Renal cortex interstitium (tissue), 11 donors: ENCODE data around the gene PDE8A. TPM values are rescaled to one million over a fixed set of nuclear protein-coding genes. Genes with fewer than 3 reads are reported as not detected.

ENCODE experiments used
- DNase-seq, 11 donors: peaks; one replicate each; pipeline ENCODE4 v3.0.0-alpha.2; 2013; ENCODE audit warnings: low read depth in 9 of 11, low spot score in 4 of 11; ENCODE audit errors: extremely low read depth in 1 of 11
- polyA plus RNA-seq, 3 donors: library from polyadenylated mRNA; unstranded; fragments of 120-200 nt; gene quantifications; one replicate each; pipeline ENCODE4 v1.2.1, GENCODE V29; 2013; ENCODE audit not compliant: insufficient read length in 3 of 3

PDE8A gene
- polyA plus RNA-seq, 3 donors: 39.1 to 82.9 (median 48.5) TPM

DNA sequence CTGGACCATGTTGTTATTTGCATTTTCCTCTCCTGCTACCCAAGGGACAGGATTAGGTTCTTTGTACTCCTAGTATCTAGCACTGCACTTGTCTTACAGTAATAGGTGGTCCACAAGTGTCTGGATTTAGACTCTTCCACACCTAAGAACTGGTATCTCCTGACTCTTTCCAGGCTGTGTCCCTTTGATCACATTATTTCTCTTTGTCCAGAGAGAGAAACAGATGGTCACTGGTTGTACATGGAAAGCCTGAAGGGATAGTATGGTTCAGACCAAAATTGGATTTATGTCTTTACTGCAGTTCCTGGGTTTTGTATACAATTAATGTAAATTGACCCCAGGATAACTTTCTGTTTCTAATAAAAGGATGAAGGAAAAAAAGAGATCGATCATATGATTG is 64.0 kb downstream of the PDE8A start:
- DNase-seq: no peak

DNA sequence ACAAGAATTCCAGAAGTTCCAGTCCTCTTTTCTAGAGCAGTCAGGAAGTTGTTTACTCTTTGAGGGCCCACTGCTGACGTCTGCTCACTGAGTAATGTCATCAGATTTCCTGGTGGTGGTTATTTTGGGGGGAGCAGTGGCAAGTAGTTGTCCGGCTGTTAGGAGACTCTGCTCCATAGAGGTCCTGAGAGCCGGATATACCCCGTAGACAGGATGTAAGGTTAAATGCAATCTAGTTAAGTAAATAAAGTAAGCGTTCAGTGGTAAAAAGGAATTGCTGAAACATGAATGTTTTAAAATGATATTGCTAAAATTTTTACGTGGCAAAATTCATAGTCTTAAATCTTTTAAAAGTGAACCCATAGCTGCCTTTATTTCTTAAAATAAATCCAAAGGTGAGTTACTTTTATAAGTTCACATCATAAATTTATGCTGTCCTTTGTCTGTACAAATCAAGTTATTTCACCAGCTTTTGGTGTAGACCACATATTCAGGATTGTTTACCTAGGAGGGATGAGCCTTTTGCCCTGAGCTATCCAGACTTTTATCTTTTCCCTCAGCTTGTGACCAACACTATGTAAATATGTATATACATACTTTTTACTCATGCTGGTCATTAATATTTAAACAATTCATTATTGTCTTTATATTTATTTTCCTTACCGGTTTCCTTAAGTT is 65.8 kb downstream of the PDE8A start:
- peak in 6 of 11 donors; percentile 28 to 64 (median 52) for DNase-seq

DNA sequence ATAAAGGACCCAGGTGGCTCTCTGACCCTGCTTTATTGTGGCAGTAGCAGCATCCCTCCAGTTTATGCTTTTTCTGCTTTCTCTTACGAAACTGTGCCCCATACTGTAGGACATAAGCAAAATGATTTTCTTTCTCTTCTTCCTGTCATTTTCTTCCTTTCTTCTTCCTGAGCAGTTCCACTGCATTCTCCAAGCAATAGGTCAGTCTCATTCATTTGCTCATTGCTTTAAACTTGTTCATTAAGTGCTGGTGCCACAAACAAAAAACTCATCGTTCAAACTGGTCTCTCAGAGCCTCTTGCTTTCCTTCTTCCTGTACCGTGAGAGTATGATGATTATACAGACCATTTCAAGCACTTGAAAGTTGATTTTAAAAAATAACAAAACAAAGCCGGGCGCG is 66.8 kb downstream of the PDE8A start:
- no peak for DNase-seq

DNA sequence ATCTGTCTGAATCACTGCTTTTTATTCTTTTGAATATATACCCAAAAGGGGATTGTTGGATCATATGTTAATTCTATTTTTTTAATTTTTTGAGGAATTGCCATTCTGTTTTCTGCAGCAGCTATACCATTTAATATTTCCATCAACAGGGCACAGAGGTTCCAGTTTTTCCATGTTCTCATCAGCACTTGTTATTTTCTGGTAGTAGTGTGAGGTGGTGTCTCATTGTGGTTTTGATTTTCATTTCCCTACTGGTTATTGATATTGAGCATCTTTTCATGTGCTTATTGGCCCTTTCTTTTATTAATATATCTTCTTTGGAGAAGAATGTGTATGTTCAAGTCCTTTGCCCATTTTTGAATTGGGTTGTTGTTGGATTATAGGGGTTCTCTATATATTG is 68.1 kb downstream of the PDE8A start:
- no peak for DNase-seq

DNA sequence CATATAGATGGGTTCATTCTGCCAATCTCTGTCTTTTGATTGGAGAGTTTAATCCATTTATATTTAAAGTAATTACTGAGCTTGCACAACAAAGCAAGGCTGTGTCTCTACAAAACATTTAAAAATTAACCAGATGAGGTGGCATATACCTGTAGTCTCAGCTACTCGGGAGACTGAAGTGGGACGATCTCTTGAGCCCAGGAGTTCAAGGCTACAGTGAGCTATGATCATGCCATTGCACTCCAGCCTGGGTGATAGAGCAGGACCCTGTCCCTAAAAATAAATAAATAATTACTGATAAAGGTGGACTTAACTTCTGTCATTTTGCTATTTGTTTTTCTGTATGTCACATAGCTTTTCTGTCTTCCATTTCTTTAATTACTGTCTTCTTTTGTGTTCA is 78.1 kb downstream of the PDE8A start:
- no peak for DNase-seq

DNA sequence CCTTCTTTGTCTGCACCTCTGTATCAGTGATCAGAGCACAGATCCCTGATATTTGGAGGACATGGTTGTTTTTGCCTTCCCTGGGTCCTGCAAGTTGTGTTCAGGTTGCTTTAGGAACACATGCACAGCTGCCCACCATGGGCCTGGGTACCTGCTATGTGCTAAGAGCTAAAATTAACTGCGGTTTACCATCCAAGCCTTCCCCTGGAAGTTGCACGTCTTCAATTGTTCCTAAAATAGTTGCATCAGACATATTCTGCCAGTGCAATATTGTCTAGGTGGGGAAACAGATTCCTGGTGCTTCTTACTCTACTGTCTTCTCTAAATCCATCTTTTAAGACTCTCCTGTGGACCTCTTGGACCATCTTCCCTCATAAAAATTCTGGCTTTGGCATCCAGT is 80.9 kb downstream of the PDE8A start:
- no peak for DNase-seq

DNA sequence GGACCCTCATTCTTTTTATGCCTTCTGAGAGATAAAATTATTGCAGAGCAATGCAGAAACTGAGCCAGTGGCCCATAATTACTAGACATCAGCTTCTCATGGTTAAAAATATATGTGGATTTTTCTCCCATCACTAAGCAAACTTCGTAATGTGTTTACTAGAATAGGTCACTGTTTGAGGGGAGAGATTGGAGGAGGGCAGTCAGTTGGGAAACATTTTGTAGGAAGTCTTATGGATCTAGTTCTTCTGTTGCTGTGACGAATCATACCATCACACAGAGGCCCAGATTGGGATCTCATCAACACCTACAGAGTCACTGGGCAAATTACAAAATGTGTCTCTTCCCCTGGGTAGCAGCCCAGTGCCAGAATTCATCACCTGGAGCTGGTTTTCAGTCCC is 81.4 kb downstream of the PDE8A start:
- no peak for DNase-seq

DNA sequence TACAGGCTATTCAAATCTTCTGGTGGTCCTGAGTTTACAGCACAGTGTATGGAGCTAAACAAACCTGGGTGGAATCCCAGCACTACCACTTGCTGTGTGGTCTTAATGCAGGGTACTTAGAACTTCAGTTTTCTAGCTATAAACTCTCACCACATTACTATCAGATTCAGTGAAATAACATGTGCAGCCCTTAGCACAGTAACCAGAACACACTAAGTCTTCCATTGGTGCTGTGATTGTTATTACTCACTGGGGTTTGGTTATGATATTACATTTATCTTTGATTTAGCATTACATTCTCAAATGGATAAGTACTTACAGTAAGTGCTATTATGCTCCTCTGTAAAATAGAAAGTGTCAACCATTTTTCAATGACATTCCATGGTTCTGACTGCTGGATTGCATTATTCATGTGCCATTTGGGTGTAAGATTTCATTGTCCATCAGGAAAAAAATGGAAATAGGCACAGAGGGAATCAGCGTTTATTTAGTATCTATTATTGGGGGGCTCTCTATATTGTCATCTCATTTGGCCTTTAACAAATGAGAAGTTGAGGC is 81.9 kb downstream of the PDE8A start:
- DNase-seq: no peak

DNA sequence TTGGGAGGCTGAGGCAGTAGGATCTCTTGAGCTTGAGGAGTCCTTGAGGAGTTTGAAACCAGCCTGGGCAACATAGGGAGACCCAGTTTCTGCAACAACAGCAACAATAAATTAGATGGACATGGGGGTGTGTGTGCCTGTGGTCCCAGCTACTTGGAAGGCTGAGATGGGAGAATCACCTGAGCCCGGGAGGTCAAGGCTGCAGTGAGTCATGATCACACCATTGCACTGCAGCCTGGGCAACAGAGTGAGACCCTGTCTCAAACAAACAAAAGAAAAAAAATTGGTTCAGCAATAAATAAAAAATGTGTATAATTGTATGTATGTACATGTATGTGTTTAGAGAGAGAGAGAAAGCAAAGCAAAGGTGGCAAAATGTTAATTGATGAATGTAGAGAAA is 83.1 kb downstream of the PDE8A start:
- DNase-seq: no peak

DNA sequence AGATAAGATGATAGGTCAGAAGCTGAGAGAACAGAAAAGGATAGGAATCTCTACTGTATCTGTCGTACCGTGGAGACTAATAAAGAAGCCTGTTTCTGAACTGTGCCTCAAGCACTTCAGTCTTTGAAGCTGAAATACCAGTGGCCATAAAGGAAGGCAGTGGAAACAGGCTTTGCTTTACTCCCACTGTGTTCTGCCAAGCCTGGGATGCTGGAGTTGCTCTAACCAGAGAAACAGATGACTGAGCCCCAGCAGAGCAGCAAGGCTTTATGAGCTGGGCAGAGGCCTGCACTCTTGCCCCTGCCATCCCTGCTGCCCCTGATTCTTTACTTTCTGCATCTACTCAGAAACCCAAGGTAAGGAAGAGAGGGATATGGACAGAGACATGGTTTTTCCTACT is 89.4 kb downstream of the PDE8A start:
- DNase-seq: peak in 8 of 11 donors; percentile 11 to 35 (median 22)

DNA sequence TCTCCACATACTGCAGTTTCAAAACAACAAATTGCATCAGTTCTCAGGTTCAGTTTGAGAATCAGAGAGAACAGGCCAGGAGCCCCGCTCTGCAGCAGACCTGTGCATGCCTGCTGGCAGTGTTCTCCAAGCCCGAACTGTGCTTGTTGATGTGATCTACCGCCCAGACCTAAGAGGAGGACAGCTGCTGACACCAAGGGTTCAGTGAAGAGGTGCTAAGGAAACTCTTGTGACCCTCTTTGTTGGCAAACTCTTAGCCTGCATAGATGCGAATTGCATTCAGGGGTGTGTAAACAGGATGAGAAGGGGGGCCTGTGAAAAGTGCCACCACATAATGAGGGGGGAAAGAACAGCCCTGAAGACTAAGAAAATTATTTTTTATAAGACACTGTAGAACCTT is 89.8 kb downstream of the PDE8A start:
- DNase-seq: no peak

DNA sequence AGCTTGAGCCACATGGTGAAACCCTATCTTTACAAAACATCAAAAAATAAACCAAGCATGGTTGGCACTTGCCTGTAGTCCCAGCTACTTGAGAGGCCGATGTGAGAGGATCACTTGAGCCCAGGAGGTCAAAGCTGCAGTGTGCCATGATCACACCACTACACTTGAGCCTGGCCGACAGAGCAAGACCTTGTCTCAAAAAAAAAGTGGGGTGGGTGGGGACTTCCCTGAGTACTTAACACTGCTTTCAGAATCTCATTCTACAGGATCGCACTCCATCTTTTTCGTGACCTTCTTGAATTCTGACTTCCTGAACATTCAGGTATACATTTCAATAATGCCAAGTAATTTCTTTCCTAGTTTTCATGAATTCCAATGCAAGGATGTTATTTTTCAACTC is 91.3 kb downstream of the PDE8A start:
- no peak for DNase-seq

DNA sequence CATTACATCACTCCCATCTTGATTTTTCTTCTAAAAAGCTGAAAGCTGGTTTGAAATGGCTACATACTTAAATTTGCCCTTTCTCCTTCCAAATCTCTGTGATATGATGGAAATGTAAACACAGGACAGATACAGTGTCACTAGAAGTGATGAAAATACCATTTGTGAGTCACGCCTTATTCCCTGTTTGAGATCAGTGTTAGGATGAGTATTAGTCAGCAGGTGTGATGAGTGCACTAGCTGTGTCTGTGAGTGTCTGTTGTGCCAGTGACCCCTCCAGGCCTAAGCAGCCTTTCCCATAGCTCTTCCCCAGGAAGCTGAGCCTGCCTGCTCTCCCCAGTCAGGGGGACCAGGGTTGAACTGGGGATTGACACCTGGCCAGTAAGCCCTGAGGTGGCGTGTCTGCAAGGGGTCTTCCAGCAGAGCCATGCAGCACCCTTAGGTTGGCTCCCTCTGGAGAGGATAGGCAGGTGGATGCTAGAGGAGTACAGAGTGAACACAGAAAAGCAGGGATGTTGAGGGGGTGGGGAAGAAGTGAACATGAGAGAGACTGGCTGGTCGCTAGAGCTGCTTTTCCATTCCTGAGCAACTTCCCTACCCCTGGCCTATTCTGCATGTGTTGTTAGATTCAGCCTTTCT is 92.0 kb downstream of the PDE8A start:
- no peak for DNase-seq

DNA sequence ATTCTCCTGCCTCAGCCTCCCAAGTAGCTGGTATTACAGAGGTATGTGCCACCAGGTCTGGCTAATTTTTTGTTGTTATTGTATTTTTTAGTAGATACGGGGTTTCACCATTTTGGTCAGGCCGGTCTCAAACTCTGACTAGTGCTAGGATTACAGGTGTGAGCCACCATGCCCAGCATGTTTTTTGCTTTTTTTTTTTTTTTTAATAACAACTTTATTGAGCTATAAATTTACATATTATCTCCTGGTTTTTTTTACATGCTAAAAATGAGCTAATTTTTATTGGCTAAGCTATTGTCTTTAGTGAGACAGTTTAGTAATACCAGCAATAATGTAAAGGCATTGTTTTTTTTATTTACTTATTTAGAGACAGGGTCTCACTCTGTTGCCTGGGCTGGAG is 105.2 kb downstream of the PDE8A start:
- no peak for DNase-seq

DNA sequence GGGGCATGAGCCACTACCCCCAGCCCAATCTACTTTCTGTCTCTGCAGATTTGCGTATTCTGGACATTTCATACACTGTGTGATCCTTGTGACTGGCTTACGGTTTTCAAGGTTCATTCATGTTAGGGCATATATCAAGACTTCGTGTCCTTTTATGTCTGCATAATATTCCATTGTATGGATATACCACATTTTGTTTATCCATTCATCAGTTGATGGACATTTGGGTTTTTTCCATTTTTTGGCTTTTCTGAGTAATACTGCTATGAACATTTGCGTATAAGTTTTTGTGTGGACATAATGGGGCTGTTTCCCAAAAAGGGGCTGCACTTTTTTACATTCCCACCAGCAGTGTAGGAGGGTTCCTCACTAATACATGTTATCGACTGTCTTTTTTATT is 106.6 kb downstream of the PDE8A start:
- no peak for DNase-seq

DNA sequence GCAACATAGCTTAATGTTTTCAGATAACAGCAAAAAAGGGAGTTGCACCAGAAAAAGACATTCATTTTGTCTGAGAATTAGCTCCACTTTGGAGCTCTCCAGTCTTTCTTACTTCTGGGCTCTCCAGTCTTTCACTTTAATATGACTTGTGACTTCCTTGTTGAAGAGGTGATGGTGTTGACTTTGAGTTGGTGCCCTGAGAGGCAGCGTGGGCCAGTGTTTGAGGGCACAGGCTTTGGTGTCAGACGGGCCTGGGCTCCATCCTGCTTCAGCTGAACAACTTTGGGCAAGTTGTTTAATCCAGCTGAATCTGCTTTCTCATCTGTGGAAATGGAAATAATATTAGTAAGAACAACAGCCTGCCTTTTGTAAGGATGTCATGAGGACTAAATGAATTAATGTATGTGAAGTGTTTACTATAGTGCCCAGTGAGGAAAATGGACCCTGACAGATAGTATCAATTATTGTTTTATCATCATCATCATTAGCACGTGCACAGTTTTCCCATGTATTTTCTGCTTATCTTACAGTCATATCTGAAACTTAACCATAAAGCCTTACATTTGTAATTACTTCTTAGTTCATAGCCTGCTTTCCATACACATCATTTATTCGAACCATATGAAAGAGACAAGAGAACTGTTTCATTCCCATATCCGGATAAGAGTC is 108.4 kb downstream of the PDE8A start:
- DNase-seq: no peak

DNA sequence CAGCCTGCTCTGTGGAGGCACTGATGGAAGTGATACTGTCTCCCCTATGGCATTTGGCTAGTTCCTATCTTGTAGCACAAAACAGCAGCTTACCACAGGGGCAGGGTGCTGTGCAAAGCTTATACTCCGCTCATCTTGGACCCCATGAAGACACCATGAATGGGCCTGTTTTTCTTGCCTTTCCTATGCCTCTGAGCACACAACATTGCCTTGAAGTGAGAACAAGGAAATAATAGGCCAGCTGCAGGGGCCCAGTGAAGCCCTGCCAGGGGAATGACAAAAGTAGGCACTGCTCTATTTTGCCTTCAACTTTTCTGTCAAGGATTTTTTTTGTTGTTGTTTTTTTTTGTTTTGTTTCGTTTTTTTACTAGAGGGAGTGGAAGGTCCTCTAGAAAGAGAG is 110.3 kb downstream of the PDE8A start:
- no peak for DNase-seq

DNA sequence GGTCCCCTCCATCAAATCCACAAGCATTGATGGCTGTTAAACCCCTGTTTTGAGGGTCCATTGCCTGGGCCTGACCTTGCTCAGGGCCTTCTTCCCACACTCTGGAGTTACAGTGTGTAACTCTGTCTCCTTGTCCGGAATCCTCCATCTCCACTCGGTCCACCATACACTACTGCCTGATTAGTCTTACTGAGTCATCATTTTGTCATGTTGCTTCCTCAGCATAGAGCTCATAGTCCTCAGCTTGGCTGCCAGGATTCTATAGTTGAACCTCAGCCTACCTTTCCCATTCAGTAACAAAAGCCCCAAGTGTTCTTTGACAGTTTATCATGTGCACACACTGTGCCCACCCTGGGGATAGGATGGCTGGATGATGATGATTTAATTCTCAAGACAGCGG is 113.0 kb downstream of the PDE8A start:
- DNase-seq: no peak

DNA sequence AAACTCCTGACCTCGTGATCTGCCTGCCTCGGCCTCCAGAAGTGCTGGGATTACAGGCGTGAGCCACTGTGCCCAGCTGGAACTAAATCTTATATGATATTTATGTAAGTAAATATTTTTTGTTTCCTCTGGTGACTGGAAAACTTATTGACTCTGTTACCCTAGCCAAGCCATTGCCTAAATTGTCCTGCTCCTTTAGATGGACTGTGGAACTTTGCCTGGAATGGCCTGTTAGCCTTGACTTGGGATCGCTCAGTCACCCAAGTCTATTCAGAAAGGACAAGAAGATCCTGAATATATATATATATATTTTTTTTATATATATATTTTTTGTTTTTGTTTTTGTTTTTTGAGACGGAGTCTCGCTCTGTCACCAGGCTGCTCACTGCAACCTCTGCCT is 113.9 kb downstream of the PDE8A start:
- no peak for DNase-seq

DNA sequence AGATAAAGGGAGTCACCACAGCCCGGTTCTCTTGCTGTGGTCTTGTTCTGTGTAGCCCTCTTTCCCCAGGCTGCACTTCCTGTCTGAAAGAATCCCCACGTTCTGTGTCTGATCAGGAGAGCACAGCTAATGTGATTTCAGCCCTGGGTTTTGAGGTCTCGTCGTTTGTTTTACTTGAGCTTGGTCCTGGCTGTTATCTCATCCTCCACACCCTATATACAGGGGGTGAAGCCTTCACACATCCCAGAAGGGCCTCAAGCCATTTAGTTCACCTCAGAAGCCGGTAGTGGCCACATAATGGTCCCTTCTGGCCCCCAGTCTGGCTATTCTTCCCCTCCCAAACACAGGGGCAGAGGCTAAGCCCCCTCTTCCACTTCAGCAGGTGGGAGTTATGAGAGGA is 115.6 kb downstream of the PDE8A start:
- DNase-seq: no peak
